H1 (cell line): Measurements from ENCODE around the gene HIP1.

ENCODE experiments used
- CHD2 ChIP-seq: IDR thresholded peaks from 2 replicates; pipeline ENCODE4 v1.6.1; 2012; ENCODE audit warnings: low read length, improper control_type of control experiment
- CTCF ChIP-seq, 3 experiments: IDR thresholded peaks; 1 replicate in 2 of 3; 2 replicates in 1 of 3; pipeline versions ENCODE4 v1.5.1 to v1.6.1; 2011; ENCODE audit warnings: low read length in 3 of 3, mild to moderate bottlenecking in 3 of 3, inconsistent platforms in 2 of 3, low read depth in 1 of 3, moderate library complexity in 1 of 3; ENCODE audit not compliant: insufficient read depth in 1 of 3; ENCODE audit errors: control extremely low read depth in 1 of 3
- EGR1 ChIP-seq: IDR thresholded peaks from 2 replicates; pipeline ENCODE4 v1.6.1; 2011; ENCODE audit warnings: low read depth, low read length, borderline replicate concordance
- JUN ChIP-seq: IDR thresholded peaks from 2 replicates; pipeline ENCODE4 v1.6.1; 2011; ENCODE audit warnings: low read depth, mild to moderate bottlenecking, improper control_type of control experiment, low read length
- JUND ChIP-seq: IDR thresholded peaks from 2 replicates; pipeline ENCODE4 v1.6.1; 2011; ENCODE audit warnings: mild to moderate bottlenecking, improper control_type of control experiment, low read length
- NRF1 ChIP-seq: IDR thresholded peaks from 2 replicates; pipeline ENCODE4 v1.6.1; 2011; ENCODE audit warnings: mild to moderate bottlenecking, low read depth, low read length, improper control_type of control experiment
- POLR2AphosphoS5 ChIP-seq: IDR thresholded peaks from 2 replicates; pipeline ENCODE4 v1.6.1; 2011; ENCODE audit warnings: low read depth, low read length
- TAF1 ChIP-seq: IDR thresholded peaks from 2 replicates; pipeline ENCODE4 v1.6.1; 2011; ENCODE audit warnings: mild to moderate bottlenecking, low read depth, low read length
- TCF12 ChIP-seq: IDR thresholded peaks from 2 replicates; pipeline ENCODE4 v1.6.1; 2011; ENCODE audit warnings: low read depth, mild to moderate bottlenecking, low read length
- YY1 ChIP-seq: IDR thresholded peaks from 2 replicates; pipeline ENCODE4 v1.6.1; 2011; ENCODE audit warnings: low read depth, mild to moderate bottlenecking, low read length

DNA sequence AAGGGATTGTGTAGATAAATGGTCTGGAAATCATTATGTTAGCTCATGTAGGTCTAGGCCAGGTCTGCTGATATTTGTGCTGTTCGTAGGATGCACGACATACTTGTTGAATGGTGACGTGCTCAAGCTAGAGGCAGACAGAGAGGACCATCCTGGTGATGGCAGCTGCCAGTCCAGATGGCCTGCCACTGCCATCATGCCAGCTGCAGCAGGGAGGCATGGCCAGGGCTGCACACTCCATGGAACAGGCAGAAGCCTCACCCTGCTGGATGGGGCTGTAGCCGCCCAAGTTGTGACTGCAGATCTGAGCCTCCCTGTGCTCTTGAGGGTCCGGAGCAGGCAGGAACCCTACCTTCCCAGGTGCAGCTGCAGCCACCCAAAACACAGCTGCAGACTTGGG lies 166.3 kb downstream of the HIP1 start:
- TF ChIP-seq POLR2AphosphoS5 (no peak), JUND (no peak), EGR1 (no peak), CTCF (IDR thresholded peaks at IDR 0.05; ENCODE audit: control extremely low read depth in 1 of 3, insufficient read depth in 1 of 3, low read depth in 1 of 3, low read length in 3 of 3) (no peak), TCF12 (no peak), NRF1 (no peak), TAF1 (no peak), CHD2 (no peak), YY1 (no peak), JUN (no peak)
